Stimulated activated naive CD8-positive, alpha-beta T cell treated with anti-CD3 and anti-CD28 coated beads, Interleukin-15, Interleukin-2, amounts not matched to agents 100 ng/mL and 50 ng/mL, for 24 hours (primary cell): ENCODE results near the gene FAM240B.

Experiments used
- H3K27ac Mint-ChIP-seq: one replicate; pipeline ENCODE4 v1.8.0; 2021; ENCODE audit warnings: mild to moderate bottlenecking, mixed read lengths
- H3K27me3 Mint-ChIP-seq: one replicate; pipeline ENCODE4 v1.8.0; 2021; ENCODE audit warnings: mixed read lengths
- H3K36me3 Mint-ChIP-seq: one replicate; pipeline ENCODE4 v1.8.0; 2021; ENCODE audit warnings: low read depth, mixed read lengths
- H3K4me1 Mint-ChIP-seq: one replicate; pipeline ENCODE4 v1.8.0; 2021; ENCODE audit warnings: low read depth, mixed read lengths
- H3K4me3 Mint-ChIP-seq: one replicate; pipeline ENCODE4 v1.8.0; 2021; ENCODE audit warnings: mild to moderate bottlenecking, mixed read lengths
- H3K9me3 Mint-ChIP-seq: one replicate; pipeline ENCODE4 v1.8.0; 2021; ENCODE audit warnings: mixed read lengths

Gene FAM240B

DNA sequence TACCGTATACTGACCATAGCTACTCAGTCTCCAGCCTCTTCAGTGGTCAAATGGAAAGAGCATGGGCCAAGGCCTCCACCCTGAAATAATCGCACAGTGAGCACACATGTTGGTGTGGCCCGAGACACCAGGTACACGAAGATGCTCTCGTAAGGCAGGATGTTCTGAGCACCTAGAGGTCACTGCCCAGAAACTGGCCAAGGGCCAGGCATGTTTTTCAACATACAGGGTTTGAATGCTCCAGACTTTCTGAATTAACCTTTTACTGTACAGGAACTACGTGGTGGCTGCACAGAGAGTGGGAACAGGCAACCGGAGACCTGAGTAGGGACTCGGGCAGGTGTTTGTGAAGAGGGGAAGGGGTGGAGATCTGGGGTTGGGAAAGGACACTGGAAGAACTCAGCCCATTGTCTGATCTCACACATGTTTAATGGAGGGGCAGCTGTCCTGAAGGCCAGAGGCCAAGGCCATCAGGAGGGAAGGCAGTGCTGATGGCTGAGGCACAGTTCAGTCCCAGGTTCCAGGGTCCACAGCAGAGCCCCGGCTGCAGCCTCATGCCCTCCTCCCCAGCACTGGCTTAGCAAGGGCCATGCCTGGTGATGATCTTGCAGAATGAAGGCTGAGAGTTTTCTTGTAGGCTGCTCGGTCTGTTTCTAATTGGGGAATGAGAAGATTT lies 51.0 kb downstream of the FAM240B start:
- peaks cover 12% of the 10 kb centered on the region for H3K27me3 Mint-ChIP-seq
- H3K27ac Mint-ChIP-seq: no peak overlapping the region
- H3K4me1 Mint-ChIP-seq: peaks cover 11% of the 10 kb centered on the region
- H3K4me3 Mint-ChIP-seq: no peak overlapping the region
- no peaks in the 10 kb centered on the region for H3K9me3 Mint-ChIP-seq
- no peaks in the 10 kb centered on the region for H3K36me3 Mint-ChIP-seq

DNA sequence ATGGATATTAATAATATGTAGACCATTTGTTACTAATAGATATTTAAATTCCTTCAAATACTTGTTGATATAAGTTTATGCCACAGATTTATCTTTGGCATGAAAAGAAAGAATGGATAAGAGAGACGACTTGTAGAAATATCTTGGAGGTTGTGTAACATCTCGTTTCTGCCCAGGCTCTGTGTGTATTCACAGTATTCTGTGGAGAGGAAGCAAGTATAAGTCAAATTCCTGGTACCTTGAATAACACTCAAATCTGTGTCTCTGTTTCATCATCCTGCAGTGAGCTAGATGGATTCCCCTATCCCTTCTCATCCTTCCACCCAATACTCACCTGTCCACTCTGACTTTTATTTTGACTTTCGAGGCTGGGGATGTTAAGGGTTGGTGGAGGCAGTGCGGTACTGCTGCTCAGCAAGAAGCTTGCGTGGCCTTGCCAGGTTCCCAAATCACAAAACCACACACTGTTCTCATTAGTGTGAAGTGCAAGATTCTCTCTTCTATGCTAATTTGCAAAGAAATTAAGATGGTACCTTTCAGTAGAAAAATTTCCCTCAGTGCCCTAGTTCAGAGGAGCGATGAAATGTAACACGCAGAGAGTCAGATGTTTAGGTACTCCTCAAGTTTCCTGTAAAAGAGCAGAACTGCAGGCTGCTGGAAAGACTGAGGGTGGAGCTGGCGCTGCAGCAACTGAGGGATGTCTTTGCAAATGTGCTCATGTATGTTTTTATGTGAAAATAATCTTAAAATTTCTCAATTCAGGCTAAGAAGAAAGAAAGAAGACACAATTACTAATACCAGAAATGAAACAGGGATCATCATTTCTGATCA lies 57.0 kb downstream of the FAM240B start:
- H3K9me3 Mint-ChIP-seq: no peaks in the 10 kb centered on the region
- H3K4me3 Mint-ChIP-seq: no peak overlapping the region
- H3K36me3 Mint-ChIP-seq: no peaks in the 10 kb centered on the region
- peaks cover 13% of the 10 kb centered on the region for H3K27me3 Mint-ChIP-seq
- no peaks in the 10 kb centered on the region for H3K4me1 Mint-ChIP-seq
- H3K27ac Mint-ChIP-seq: no peak overlapping the region

DNA sequence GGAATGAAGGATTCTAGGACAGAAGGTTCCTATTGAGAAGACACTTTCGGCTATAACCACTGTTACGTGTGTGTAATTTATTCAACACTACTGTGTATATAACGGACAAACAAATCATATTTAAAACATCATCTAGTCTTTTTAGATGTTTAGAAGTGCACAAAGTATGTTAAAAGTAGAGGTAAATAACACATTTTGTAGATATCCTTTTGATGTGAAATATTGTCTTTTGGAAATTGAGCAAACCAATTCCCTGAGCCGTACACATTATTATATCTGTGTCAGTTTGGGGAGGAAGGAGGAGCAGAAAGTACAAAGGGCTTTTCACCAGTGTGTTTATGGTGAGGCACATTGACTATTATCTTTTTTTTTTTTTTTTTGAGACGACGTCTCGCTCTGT lies 60.4 kb downstream of the FAM240B start:
- no peaks in the 10 kb centered on the region for H3K36me3 Mint-ChIP-seq
- no peak overlapping the region for H3K27ac Mint-ChIP-seq
- H3K27me3 Mint-ChIP-seq: peaks cover 14% of the 10 kb centered on the region
- no peak overlapping the region for H3K4me3 Mint-ChIP-seq
- no peaks in the 10 kb centered on the region for H3K4me1 Mint-ChIP-seq
- H3K9me3 Mint-ChIP-seq: no peaks in the 10 kb centered on the region

DNA sequence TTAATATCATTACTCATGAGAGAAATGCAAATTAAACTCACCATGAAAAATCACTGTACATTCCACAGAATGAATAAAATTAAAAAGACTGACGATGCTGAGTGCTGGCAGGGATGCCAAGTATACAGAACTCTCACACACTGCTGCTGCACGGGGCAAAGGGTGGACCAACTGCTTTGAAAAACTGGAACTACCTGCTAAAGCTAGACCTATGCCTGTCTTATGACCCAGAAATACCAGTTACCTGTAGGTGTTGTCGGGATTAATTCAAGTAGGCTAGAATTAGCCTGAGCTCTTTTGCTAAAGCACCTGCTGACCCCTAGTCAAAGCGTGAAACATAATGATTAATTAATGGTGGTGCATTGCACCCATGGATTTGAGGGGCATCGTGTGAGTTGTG lies 63.0 kb downstream of the FAM240B start:
- H3K27me3 Mint-ChIP-seq: peaks cover 7% of the 10 kb centered on the region
- no peak overlapping the region for H3K27ac Mint-ChIP-seq
- no peaks in the 10 kb centered on the region for H3K9me3 Mint-ChIP-seq
- no peaks in the 10 kb centered on the region for H3K4me1 Mint-ChIP-seq
- no peaks in the 10 kb centered on the region for H3K36me3 Mint-ChIP-seq
- no peak overlapping the region for H3K4me3 Mint-ChIP-seq

DNA sequence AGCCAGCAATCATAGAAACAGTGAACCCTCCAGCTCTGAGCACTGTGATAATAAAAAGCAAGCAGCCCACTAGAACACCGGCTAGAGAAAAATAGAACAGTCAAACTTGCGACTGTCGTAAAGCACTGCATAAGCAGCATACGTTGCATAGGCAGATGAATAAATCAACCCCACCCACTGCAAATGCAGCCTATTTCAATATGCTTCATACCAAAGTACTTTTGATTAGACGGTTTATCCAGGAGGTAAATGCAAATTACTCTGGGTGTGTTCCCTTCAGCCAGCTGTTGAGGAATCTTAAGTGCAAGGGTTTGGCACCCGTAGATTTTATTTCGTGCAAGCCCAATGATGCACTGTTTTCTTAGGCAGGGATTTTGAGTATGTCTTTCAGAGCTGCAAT lies 67.4 kb downstream of the FAM240B start:
- no peaks in the 10 kb centered on the region for H3K9me3 Mint-ChIP-seq
- no peak overlapping the region for H3K4me3 Mint-ChIP-seq
- peaks cover 12% of the 10 kb centered on the region for H3K27me3 Mint-ChIP-seq
- no peak overlapping the region for H3K27ac Mint-ChIP-seq
- no peaks in the 10 kb centered on the region for H3K36me3 Mint-ChIP-seq
- H3K4me1 Mint-ChIP-seq: no peaks in the 10 kb centered on the region

DNA sequence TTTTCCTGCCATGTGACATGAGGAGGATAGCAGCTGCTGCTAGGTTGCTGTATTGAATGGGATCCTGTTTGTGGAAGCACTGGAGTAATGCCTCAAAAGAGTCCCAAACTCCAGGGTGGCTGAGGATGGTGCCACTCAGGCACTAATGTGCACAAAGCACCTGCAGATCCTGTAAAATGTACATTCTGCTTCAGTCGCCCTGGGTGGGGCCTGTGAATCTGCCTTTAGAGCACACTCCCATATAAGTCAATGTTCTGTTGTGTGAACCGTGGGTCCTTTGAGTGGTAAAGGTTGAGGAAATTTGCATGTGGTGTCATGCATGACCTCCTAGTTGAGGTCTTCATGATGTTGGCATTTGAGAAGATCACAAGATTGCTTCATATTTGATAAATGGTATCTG lies 67.9 kb downstream of the FAM240B start:
- Mint-ChIP-seq H3K9me3 (no peaks in the 10 kb centered on the region), H3K36me3 (no peaks in the 10 kb centered on the region), H3K27ac (no peak overlapping the region), H3K4me3 (no peak overlapping the region), H3K27me3 (peaks cover 8% of the 10 kb centered on the region), H3K4me1 (no peaks in the 10 kb centered on the region)

DNA sequence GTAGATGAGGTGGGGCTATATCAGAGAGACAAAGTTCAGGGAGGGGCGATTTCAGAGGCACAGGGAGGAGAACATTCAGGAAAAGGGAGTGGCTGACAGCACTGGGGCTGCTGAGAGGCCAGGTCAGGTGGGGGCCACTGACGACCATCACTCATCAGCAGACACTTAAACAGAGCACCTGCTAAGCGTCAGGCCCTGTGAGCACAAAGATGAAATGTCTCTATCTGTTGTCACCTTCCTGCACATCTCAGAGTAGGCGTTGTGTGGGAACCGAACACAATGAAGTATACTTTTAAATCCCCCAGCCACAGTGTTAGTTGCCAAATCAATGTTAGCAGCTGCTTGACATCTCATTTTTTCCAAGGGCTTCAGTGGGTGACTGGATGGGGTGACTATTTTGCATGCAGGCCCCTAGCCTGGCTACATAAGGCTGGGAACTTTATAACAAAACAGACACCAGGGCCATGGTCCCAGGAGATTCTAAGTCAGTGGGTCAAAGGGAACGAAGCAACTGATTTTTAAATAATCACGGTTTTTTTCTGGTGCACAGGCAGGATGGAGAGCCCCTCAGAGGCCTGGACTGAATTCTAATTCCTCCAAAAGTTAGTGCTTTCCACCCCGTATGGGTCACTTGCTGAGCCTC lies 68.4 kb downstream of the FAM240B start:
- Mint-ChIP-seq H3K4me3 (no peak overlapping the region), H3K9me3 (no peaks in the 10 kb centered on the region), H3K27me3 (peaks cover 8% of the 10 kb centered on the region), H3K4me1 (no peaks in the 10 kb centered on the region), H3K27ac (no peak overlapping the region), H3K36me3 (no peaks in the 10 kb centered on the region)

DNA sequence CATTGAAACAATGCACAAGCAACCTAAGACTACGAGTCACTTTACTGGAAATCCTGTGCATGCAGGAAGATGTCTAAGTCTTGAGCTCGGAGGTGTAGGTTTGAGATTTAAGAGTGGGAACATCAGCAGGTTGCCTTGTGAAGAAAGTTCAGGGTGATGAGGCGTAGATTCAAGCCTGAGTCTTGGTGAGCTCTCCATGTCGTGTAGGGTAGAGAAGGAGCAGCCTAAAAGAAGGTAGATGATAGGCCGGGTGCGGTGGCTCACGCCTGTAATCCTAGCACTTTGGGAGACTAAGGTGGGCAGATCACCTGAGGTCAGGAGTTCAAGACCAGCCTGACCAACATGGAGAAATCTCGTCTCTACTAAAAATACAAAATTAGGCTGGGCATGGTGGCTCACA lies 69.4 kb downstream of the FAM240B start:
- peaks cover 8% of the 10 kb centered on the region for H3K27me3 Mint-ChIP-seq
- no peaks in the 10 kb centered on the region for H3K36me3 Mint-ChIP-seq
- H3K27ac Mint-ChIP-seq: no peak overlapping the region
- H3K9me3 Mint-ChIP-seq: no peaks in the 10 kb centered on the region
- H3K4me1 Mint-ChIP-seq: no peaks in the 10 kb centered on the region
- H3K4me3 Mint-ChIP-seq: no peak overlapping the region

DNA sequence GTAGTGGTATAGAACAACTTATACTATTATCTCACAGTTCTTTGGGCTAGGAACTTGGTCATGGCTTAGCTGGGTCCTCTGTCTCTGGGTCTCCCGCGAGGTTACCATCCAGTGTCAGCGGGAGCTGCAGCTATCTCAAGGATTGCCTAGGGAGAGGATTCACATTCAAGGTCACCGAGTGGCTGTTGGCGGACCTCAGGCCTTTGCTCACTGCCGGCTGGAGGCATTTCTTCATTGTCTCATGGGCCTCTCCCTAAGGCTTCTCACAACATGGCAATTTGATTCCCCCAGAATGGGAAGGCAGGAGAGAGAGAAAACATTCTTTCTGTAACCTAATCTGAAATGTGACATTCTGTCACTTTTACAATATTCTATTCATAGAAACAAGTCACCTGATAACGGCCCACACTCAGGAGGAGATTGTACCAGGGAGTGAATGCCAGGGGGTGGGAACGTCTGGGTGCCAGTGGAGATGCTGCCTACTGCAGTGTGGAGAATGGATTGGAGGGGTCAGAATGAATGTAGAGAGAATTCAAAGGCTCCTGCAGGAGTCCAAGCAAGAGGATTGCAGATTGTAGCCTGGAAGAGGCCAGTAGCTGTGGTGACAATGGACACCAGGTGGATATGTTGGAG lies 70.1 kb downstream of the FAM240B start:
- no peaks in the 10 kb centered on the region for H3K4me1 Mint-ChIP-seq
- no peak overlapping the region for H3K27ac Mint-ChIP-seq
- peaks cover 8% of the 10 kb centered on the region for H3K27me3 Mint-ChIP-seq
- H3K9me3 Mint-ChIP-seq: no peaks in the 10 kb centered on the region
- H3K4me3 Mint-ChIP-seq: no peak overlapping the region
- H3K36me3 Mint-ChIP-seq: no peaks in the 10 kb centered on the region

DNA sequence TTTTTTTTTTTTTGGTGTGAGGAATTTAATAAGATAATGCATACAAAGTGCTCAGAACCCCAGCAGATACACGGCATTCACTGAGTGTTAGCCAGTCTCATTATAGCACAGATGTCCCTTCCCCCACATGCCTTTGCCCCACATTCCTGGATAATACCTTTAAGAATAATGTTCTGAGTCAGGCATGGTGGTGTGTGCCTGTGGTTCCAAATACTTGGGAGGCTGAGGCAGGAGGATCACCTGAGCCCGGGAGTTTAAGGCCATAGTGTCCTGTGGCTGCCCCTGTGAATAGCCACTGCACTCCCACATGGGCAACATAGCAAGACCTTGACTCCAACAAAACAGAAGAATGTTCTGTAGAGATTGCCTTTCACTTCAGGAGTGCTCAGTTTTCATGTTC lies 75.3 kb downstream of the FAM240B start:
- Mint-ChIP-seq H3K9me3 (no peaks in the 10 kb centered on the region), H3K4me1 (no peaks in the 10 kb centered on the region), H3K4me3 (no peak overlapping the region), H3K27me3 (peaks cover 9% of the 10 kb centered on the region), H3K27ac (no peak overlapping the region), H3K36me3 (no peaks in the 10 kb centered on the region)
